DND-41 (cell line): Measurements from ENCODE around the gene USP20.

ENCODE experiments used
- EZH2 ChIP-seq: IDR thresholded peaks from 3 replicates; pipeline ENCODE4 v1.6.1; 2012; ENCODE audit warnings: borderline replicate concordance, low read depth, mild to moderate bottlenecking, moderate library complexity, low read length, inconsistent platforms; ENCODE audit not compliant: severe bottlenecking
- TF ChIP-seq, protein P1 (sequence below): IDR thresholded peaks from 2 replicates; pipeline ENCODE4 v1.5.1; 2012; ENCODE audit warnings: borderline replicate concordance, low read length, moderate library complexity, mild to moderate bottlenecking; ENCODE audit not compliant: poor library complexity, severe bottlenecking; ENCODE audit errors: extremely low read depth

DNA sequence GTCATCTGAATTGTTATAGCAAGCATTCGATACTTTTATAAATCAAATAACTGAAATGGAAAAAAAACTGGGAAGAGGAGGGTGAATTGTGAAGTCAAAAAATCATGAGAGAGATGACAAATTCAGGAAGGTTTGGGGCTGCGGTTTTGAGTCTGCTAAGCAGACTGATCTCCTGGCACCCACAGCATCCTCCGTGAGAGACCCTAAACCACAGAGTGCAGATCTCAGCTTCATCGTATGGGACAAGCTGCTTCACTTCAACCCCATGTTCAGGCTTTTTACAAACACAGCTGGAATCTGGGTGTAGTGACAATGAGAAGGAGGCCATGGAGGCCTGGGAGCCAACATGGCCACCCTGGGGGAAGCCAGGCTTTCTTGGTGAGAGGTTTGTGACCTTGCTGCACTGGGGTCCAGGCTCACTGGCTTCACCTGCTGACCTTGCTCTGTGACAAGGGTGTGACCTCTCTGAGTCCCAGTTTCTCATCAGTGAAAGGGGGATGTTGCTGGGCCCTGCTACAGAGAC is 19.4 kb downstream of the USP20 start:
- TF ChIP-seq, protein P1, sequence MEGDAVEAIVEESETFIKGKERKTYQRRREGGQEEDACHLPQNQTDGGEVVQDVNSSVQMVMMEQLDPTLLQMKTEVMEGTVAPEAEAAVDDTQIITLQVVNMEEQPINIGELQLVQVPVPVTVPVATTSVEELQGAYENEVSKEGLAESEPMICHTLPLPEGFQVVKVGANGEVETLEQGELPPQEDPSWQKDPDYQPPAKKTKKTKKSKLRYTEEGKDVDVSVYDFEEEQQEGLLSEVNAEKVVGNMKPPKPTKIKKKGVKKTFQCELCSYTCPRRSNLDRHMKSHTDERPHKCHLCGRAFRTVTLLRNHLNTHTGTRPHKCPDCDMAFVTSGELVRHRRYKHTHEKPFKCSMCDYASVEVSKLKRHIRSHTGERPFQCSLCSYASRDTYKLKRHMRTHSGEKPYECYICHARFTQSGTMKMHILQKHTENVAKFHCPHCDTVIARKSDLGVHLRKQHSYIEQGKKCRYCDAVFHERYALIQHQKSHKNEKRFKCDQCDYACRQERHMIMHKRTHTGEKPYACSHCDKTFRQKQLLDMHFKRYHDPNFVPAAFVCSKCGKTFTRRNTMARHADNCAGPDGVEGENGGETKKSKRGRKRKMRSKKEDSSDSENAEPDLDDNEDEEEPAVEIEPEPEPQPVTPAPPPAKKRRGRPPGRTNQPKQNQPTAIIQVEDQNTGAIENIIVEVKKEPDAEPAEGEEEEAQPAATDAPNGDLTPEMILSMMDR: no peak
- TF ChIP-seq EZH2: no peak
